Activated CD8-positive, alpha-beta memory T cell treated with anti-CD3 and anti-CD28 coated beads, Interleukin-2, amount 50 U/mL, for 4 hours (primary cell): ENCODE data around the gene NTM.

ENCODE experiments used
- DNase-seq: peaks from one replicate; pipeline ENCODE4 v3.0.0-alpha.2; 2020

NTM gene

GRCh38 chr11:132254906-132255305 is 884.5 kb downstream of the NTM start:
- no peak for DNase-seq

DNA sequence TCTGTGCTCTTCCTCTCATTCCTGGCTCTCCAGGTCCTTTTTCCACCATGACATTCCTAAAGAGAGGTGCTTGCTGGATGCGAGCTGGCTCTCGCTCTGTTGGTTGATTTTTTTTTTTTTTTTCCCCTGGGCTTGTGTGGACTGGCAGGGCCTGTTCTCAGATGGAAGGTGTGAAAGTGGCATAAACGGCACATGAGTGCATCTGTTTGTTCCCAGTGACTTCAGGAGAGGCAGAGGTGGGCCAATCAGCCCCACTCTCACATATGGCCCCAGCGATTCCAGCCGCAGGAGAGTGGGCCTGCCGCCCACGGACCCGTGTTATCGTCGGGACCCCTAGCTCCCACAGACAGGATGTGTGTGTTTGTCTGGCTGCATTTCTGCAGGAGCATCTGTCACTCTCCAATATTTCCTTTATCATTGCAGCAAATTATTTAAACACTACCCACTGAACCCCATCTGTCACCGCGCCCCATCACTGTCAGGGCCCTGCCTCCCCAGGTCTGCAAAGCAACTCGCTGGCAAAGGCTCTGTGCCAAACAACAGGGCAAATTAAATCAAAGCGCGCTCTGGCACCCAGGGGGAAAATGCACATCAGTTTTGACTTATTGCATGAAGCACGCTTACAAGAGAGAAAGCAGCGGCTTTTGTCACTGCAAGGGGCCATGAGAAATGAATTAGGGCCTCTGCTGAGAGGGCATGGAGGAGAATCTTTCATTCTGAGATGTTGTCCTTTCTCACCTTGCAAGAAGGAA is 886.3 kb downstream of the NTM start:
- DNase-seq, result no peak

DNA sequence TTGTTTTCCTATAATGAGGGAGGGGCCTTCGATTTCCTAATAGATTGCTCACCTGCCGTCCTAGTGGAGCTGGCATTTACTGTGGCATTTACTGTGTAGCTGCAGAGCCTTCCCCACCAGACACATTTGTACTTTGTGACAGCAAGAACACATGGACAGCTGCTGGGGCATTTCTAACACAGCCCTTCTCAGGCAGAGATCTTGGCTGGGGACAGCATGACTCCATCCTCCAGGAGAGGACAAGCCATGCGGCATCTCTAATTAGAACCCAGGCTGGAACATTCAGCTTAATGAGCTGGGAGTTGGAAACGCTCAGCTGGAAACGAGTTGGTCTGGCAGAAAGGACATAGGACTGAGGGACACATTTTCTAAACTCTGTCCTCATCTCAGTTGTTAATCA is 887.5 kb downstream of the NTM start:
- no peak for DNase-seq

- DNase-seq, result no peak
Measured at GRCh38 chr11:132258875-132259274, 888.5 kb downstream of the NTM start.

- no peak for DNase-seq
Measured at GRCh38 chr11:132260636-132261035, 890.2 kb downstream of the NTM start.

- DNase-seq, result no peak
Measured at GRCh38 chr11:132263241-132263640, 892.8 kb downstream of the NTM start.

DNA sequence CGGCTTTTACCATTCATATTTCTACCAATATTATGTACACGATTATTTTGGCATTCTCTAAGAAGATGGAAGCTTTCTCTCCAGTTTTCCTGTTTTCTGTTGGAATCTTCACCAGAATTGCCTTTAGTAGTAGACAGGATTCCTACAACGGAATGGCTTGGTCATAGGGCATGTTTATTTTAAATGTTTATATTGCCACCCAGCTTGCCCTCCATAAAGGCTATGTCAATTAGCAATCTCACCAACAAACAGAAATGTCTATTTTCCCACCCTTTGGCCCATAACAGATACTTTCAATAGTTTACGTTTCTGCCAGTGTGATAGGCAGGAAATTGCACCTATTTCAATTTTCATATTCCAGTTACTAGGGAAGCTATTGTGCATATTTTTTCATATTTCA is 893.5 kb downstream of the NTM start:
- no peak for DNase-seq

DNA sequence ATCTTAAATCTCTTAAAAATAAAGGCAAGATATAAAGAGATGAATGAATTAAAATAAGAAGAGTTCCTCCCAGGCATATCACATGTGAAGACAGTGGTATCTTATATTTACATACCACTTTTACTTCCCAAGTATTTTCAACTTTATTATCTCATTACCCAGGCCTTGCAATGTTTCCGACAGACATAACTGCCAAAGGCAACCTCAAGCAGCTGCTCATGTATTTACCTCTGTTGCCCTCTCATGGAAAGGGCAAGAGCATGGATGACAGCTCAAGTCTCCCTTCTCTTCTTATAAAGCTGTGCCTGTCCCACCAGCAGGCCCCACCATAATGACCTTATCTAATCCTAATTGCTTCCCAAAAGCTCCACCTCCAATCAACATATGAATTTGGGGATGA is 894.2 kb downstream of the NTM start:
- no peak for DNase-seq

DNA sequence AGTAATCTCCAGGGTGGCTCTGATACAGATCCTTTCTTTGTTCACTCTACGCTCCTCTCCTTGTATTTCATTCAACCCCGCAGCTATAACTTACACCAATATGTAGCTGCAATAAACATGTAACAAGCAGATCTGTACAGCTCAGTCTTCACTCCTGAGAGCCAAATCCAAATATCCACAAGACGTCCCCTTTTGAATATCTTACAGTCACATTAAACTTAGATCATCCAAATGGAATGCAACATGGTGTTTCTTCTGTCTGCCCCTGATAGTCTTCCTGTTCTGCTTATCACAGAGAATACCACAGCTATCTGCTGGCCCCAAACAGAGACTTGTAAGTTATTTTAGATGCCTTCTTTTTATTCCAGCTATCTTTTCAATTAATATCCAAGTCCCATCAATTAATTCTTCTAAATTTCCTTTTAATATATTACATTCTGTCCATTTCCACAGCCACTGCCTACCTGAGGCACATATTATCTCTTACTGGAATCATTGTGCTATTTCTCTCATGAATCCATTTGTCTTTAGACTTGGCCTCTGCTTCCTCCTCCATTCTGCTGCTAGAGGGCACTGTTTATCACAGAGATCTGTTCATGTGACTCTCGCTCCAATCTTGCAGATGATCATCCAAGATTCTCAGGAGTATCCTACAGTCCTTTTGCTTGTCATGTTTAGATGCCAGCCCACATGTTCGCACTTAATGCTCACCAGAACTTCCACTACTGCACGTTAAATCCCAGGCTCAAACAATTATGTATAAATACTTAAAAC is 908.6 kb downstream of the NTM start:
- no peak for DNase-seq

DNA sequence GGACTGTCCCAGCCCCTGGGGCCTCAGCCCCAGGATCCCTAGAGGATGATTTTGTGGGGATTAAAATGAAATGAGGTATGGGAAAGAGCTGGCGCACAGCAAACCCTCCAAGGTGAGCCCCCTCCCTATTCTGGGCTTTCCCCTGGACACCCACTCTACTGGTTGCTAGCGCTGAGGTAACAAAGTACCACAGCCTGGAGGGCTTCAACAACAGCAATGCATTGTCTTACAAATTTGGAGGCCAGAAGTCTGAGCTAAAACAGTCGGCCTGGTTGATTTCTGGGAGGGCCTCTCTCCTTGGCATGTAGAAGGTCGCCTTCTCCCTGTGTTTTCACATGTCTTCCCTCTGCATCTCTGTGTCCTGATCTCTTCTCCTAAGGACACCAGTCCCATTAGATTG is 913.6 kb downstream of the NTM start:
- DNase-seq, result no peak

- DNase-seq, result no peak
Measured at GRCh38 chr11:132284611-132285010, 914.2 kb downstream of the NTM start.

GRCh38 chr11:132285631-132286030 is 915.2 kb downstream of the NTM start:
- no peak for DNase-seq

DNA sequence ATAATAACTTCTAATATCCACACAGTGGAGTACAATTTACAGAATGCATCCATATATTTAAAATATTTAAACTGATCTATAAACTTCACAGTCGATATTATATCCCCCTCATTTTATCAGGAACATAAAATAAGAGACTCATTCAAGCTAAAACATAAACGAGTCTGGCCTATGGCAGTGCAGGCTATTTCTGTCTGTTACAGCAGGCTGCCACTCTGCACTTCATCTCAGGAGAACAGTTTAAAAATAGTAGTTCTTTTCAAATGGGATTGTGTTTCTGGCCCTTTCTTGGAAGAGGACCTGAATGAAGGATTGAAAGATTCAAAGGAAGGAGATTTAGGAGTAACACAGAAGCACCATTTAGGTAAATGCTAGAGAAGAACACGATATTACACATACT is 915.7 kb downstream of the NTM start:
- DNase-seq, result no peak

GRCh38 chr11:132288036-132288435 is 917.6 kb downstream of the NTM start:
- DNase-seq, result no peak

GRCh38 chr11:132289590-132290256 is 919.3 kb downstream of the NTM start:
- no peak for DNase-seq

DNA sequence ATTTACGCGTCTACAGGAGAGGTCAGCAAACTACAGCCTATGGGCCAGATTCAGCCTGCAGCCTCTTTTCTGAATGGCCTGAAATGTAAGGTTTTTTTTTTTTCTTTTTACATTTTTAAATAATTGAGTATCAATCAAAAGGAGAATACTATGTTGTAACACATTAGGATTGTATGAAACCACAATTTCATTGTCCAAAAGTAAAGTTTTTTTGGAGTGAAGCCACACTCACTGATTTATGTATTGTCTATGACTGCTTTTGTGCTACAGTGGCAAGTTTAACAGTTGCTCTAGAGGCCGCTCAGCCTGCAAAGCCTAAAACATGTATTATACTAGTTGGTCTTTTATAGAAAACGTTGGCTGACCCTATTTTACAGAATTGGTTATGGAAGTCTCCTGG is 923.2 kb downstream of the NTM start:
- DNase-seq, result no peak

DNA sequence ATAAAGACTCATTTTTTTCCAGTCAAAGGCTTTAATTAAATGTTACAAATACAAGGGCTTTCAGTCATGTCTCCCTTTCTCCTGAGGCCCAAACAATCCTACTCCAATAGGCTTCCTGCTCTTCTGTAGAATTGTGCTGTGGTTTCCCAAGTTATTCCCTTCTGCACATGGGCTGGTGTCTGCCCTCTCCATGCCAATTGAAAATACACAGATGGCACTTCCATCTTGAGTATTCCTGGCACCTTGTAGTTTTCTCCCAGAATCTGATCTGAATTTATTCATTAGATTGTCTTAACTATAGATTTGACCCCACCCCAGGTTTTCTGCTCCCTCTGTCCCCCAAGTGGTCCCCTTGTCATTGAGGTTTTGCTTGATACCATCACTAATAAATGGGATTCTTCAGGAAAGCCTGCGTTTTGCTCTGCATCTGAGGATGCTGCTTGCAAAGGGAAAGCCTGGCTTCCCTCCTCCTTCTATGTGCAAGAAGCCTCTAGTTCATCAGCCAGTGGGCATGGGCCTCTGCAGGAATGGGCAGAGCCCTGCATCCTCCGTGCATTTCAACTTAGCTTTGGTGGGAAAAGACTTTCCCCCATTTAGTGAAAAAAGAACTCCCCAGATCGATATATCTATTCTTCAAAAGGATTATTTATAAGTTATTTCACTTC is 926.7 kb downstream of the NTM start:
- no peak for DNase-seq

DNA sequence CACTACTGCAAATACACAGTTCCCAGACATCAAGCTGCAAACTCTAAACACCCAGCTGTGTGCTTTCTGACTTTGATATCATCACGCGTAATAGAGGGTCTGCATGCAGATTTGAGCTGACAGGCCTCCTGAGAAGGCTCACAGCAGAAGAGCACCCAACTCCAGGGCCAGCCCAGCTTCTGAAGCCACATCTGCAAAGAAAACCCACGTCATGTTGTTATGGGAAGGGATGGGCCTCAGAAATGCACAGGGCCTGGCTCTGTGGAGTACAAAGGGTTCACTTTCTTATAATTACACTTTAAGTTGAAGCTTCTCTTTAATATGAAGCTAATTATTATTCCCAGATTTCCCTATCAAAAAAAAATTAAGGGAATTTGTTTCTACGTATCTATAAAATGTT is 927.9 kb downstream of the NTM start:
- no peak for DNase-seq

DNA sequence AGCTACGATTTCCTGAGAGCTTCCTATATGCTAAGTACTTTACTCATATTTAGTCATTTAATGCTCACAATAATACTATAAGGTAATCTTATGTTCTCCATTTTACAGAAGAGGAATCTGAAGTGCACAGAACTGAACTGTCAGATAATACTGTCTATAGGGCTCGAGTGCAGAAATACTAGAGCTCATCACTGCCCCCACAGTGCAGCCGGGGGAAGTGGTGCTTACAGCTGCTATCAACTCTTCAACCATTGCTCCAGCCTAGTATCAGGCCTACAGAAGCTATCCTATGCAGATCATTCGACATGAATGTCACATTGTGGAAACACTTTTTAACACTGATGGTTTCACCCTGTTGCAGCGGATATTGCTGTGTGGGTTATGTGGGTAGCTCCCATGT is 929.9 kb downstream of the NTM start:
- DNase-seq, result no peak

DNA sequence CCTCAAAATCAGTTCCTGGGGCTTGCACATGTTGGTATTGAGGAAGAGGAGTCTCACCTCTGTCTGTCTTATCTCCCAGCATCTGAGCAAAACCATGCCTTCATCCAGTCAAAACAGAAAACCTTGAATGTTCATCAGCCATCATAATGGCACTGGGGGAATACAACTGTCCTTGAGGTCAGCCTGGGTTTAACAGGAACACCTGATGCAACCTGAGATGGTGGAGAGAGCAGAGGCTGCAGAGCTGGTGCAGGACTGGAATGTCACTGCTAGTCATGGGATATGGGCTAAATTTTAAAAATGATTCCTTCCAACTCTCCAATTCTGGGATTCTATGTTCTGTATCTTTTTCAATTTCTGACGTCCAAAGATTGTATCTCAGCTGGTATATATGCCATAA is 931.0 kb downstream of the NTM start:
- no peak for DNase-seq

DNA sequence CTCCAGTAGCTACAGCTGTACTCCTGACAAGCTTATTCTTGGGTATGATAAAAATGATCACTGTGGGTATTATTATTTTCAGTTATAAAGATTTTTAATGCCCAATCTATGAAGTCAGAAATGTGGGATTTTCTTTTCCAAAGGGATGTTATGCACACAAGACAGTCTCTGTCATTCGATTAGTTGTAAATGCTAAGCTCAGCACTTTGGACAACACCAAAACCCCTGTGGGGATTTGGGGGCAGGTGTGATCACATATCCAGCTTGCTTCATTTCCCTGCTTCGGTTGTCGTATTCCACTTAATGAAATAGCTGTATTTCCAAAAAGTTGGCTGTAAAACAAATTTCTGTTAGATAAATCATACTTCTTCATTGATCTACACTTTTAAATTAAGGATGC is 931.5 kb downstream of the NTM start:
- no peak for DNase-seq

GRCh38 chr11:132307309-132308020 is 937.0 kb downstream of the NTM start:
- no peak for DNase-seq
